GM23338 (cell line): Measurements from ENCODE around the gene WDR91. TPM values are rescaled to one million over a fixed set of nuclear protein-coding genes. Genes with fewer than 3 reads are reported as not detected.

Experiments used
- ATAC-seq: fragments of 200-7000 bp; cut with Tn5 transposase; 3 replicates; pipeline ENCODE4 v1.9.1; 2020
- DNase-seq: peaks from one replicate; pipeline ENCODE4 v3.0.0-alpha.2; 2015; ENCODE audit warnings: low spot score
- H2AFZ ChIP-seq: fragments of 200-600 bp; sonication (generic); 2 replicates; pipeline ENCODE4 v1.8.0; 2016; ENCODE audit warnings: antibody characterized with exemption, mild to moderate bottlenecking, moderate library complexity
- H3F3A ChIP-seq: fragments of 200-600 bp; sonication (generic); replicated peaks from 2 replicates; pipeline ENCODE4 v1.8.0; 2017; ENCODE audit warnings: antibody characterized with exemption, mixed run types, low read depth
- H3K27ac ChIP-seq: fragments of 200-600 bp; sonication (generic); 2 replicates; pipeline ENCODE4 v1.6.1; 2016; ENCODE audit warnings: low read depth
- H3K27me3 ChIP-seq: fragments of 200-600 bp; sonication (generic); 2 replicates; pipeline ENCODE4 v1.8.0; 2016; ENCODE audit warnings: mild to moderate bottlenecking, mixed run types, moderate library complexity; ENCODE audit not compliant: insufficient read depth
- H3K36me3 ChIP-seq: fragments of 200-600 bp; sonication (generic); 2 replicates; pipeline ENCODE4 v1.8.0; 2016; ENCODE audit warnings: mild to moderate bottlenecking; ENCODE audit not compliant: insufficient read depth
- H3K4me1 ChIP-seq: fragments of 200-600 bp; sonication (generic); 2 replicates; pipeline ENCODE4 v1.8.0; 2016; ENCODE audit warnings: mild to moderate bottlenecking, moderate library complexity; ENCODE audit not compliant: insufficient read depth
- H3K4me2 ChIP-seq: fragments of 200-600 bp; sonication (generic); 2 replicates; pipeline ENCODE4 v1.7.1; 2017; ENCODE audit warnings: mixed run types
- H3K4me3 ChIP-seq: fragments of 200-600 bp; sonication (generic); 2 replicates; pipeline ENCODE4 v1.6.1; 2016; ENCODE audit warnings: mixed run types
- H3K79me2 ChIP-seq: fragments of 200-600 bp; sonication (generic); replicated peaks from 2 replicates; pipeline ENCODE4 v1.8.0; 2017; ENCODE audit warnings: mild to moderate bottlenecking; ENCODE audit not compliant: insufficient read depth
- H3K9me2 ChIP-seq: fragments of 200-600 bp; sonication (generic); 2 replicates; pipeline ENCODE4 v1.8.0; 2017; ENCODE audit not compliant: insufficient read depth
- H4K20me1 ChIP-seq: fragments of 200-600 bp; sonication (generic); replicated peaks from 2 replicates; pipeline ENCODE4 v1.8.0; 2017; ENCODE audit warnings: mild to moderate bottlenecking; ENCODE audit not compliant: insufficient read depth
- H3K27ac Mint-ChIP-seq: 2 replicates; pipeline ENCODE4 v1.8.0; 2020; ENCODE audit warnings: inconsistent platforms, mild to moderate bottlenecking, moderate library complexity, mixed read lengths
- H3K27me3 Mint-ChIP-seq: 3 replicates; pipeline ENCODE4 v1.8.0; 2022; ENCODE audit warnings: low read depth, mild to moderate bottlenecking, moderate library complexity, mixed read lengths, inconsistent platforms; ENCODE audit not compliant: insufficient read depth, poor library complexity
- H3K36me3 Mint-ChIP-seq: 3 replicates; pipeline ENCODE4 v1.8.0; 2021; ENCODE audit warnings: low read depth, mild to moderate bottlenecking, inconsistent platforms, moderate library complexity, mixed read lengths
- H3K4me1 Mint-ChIP-seq: 3 replicates; pipeline ENCODE4 v1.8.0; 2020; ENCODE audit warnings: mild to moderate bottlenecking, inconsistent platforms, mixed read lengths
- H3K4me3 Mint-ChIP-seq: 3 replicates; pipeline ENCODE4 v1.8.0; 2021; ENCODE audit warnings: moderate library complexity, mild to moderate bottlenecking, inconsistent platforms, mixed read lengths
- H3K9me3 Mint-ChIP-seq: 3 replicates; pipeline ENCODE4 v1.8.0; 2020; ENCODE audit warnings: moderate library complexity, mild to moderate bottlenecking, inconsistent platforms, mixed read lengths
- CREB1 ChIP-seq: fragments of 250-450 bp; sonication (Bioruptor Pico); IDR thresholded peaks from 2 replicates; pipeline ENCODE4 v1.5.0; 2020; ENCODE audit warnings: low read depth, mild to moderate bottlenecking, moderate library complexity
- EZH2phosphoT487 ChIP-seq: fragments of 200-600 bp; sonication (generic); IDR thresholded peaks from one replicate; pipeline ENCODE4 v1.8.1; 2018; ENCODE audit warnings: antibody characterized with exemption; ENCODE audit not compliant: unreplicated experiment
- NANOG ChIP-seq: IDR thresholded peaks from 2 replicates; pipeline ENCODE4 v1.6.1; 2016; ENCODE audit warnings: antibody characterized with exemption, borderline replicate concordance
- POLR2AphosphoS5 ChIP-seq: IDR thresholded peaks from 2 replicates; pipeline ENCODE4 v1.6.1; 2016; ENCODE audit warnings: antibody characterized with exemption, low read depth
- polyA plus RNA-seq: library from polyadenylated mRNA; unstranded; fragments of >200 nt; fragmentation: Nextera tagmentation; extraction: Ambion mirVana; gene quantifications from 2 replicates; pipeline ENCODE4 v1.2.1, GENCODE V29; 2016
- total RNA-seq: library from RNA; depleted of rRNA; stranded (reverse); fragments of >200 nt; shearing (Covaris generic); gene quantifications from 2 replicates; pipeline ENCODE4 v1.2.3, GENCODE V29; 2014
- TF ChIP-seq, protein P1 (sequence below): IDR thresholded peaks from one replicate; pipeline ENCODE4 v1.6.1; 2018; ENCODE audit warnings: antibody characterized with exemption; ENCODE audit not compliant: unreplicated experiment
- TF ChIP-seq, protein P2 (sequence below): IDR thresholded peaks from 2 replicates; pipeline ENCODE4 v1.6.1; 2016; ENCODE audit warnings: antibody characterized with exemption
- TF ChIP-seq, protein P3 (sequence below): fragments of 250-450 bp; sonication (Bioruptor Pico); IDR thresholded peaks from 2 replicates; pipeline ENCODE4 v1.5.0; 2020; ENCODE audit warnings: mild to moderate bottlenecking, moderate library complexity

Gene WDR91
- total and polyA plus RNA-seq, 2 experiments from 2014 or later, result 5.8 to 32.6 TPM

DNA sequence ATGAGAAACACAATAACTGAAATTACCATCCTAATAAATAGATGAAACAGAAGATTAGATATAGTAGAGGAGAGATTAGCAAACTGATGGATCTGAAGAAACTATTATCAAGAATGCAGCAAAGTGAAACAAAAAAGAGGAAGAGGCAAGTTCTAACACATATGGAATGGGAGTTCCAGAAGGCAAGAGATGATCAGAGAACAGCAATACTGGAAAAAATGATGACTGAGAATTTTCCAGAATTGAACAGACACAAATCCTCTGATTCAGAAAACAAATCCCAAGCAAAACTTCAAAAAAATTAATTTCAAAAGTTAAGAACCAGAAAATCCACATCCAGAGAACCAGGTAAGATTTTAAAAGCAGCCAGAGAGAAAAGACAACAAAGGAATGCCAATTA, 20.6 kb downstream of the WDR91 start:
- ATAC-seq, result no peak
- H2AFZ ChIP-seq, result no peak overlapping the region
- H4K20me1 ChIP-seq, result no peaks in the 10 kb centered on the region; the same call in 1 of the 2 replicates
- H3K27me3 ChIP-seq, result no peaks in the 10 kb centered on the region
- Mint-ChIP-seq H3K9me3 (no peaks in the 10 kb centered on the region), H3K36me3 (peaks cover 17% of the 10 kb centered on the region), H3K27me3 (peaks cover 3% of the 10 kb centered on the region), H3K4me1 (no peaks in the 10 kb centered on the region), H3K27ac (no peak overlapping the region), H3K4me3 (no peak overlapping the region)
- no peak overlapping the region for H3K4me2 ChIP-seq
- H3F3A ChIP-seq, result no peaks in the 10 kb centered on the region
- H3K9me2 ChIP-seq, result no peaks in the 10 kb centered on the region
- TF ChIP-seq, protein P1, sequence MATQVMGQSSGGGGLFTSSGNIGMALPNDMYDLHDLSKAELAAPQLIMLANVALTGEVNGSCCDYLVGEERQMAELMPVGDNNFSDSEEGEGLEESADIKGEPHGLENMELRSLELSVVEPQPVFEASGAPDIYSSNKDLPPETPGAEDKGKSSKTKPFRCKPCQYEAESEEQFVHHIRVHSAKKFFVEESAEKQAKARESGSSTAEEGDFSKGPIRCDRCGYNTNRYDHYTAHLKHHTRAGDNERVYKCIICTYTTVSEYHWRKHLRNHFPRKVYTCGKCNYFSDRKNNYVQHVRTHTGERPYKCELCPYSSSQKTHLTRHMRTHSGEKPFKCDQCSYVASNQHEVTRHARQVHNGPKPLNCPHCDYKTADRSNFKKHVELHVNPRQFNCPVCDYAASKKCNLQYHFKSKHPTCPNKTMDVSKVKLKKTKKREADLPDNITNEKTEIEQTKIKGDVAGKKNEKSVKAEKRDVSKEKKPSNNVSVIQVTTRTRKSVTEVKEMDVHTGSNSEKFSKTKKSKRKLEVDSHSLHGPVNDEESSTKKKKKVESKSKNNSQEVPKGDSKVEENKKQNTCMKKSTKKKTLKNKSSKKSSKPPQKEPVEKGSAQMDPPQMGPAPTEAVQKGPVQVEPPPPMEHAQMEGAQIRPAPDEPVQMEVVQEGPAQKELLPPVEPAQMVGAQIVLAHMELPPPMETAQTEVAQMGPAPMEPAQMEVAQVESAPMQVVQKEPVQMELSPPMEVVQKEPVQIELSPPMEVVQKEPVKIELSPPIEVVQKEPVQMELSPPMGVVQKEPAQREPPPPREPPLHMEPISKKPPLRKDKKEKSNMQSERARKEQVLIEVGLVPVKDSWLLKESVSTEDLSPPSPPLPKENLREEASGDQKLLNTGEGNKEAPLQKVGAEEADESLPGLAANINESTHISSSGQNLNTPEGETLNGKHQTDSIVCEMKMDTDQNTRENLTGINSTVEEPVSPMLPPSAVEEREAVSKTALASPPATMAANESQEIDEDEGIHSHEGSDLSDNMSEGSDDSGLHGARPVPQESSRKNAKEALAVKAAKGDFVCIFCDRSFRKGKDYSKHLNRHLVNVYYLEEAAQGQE, result no peak
- TF ChIP-seq, protein P2, sequence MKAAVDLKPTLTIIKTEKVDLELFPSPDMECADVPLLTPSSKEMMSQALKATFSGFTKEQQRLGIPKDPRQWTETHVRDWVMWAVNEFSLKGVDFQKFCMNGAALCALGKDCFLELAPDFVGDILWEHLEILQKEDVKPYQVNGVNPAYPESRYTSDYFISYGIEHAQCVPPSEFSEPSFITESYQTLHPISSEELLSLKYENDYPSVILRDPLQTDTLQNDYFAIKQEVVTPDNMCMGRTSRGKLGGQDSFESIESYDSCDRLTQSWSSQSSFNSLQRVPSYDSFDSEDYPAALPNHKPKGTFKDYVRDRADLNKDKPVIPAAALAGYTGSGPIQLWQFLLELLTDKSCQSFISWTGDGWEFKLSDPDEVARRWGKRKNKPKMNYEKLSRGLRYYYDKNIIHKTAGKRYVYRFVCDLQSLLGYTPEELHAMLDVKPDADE, result no peak
- no peak for TF ChIP-seq POLR2AphosphoS5
- peaks cover 7% of the 10 kb centered on the region; the same call in 1 of the 2 replicates for H3K36me3 ChIP-seq
- DNase-seq, result no peak
- no peak overlapping the region for H3K4me3 ChIP-seq
- no peaks in the 10 kb centered on the region for H3K4me1 ChIP-seq
- no peaks in the 10 kb centered on the region for H3K79me2 ChIP-seq
- H3K27ac ChIP-seq, result no peak overlapping the region

DNA sequence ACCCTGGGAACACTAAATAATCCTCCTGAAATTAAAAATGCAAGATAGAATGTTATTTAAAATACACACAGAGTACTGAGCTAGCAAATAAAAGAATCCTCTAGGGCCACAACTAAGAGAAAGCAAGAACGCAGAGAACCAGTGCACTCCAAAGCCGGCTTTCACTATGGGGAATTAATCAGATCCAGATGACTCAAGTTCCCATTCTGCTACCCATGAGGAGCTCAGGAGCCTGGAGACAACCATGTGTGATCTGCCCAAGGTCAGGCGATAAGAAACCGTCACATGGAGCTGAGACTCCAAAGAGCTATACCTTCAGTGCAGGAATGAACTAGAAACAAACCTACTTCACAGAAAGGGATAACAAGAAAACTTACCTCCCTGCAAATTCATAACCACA, 21.4 kb downstream of the WDR91 start:
- peaks cover 3% of the 10 kb centered on the region for H3K27me3 Mint-ChIP-seq
- no peak overlapping the region for H3K4me3 Mint-ChIP-seq
- TF ChIP-seq CREB1 (CRISPR knock-in tag) (no peak), EZH2phosphoT487 (no peak), NANOG (no peak)
- TF ChIP-seq, protein P1, result no peak
- TF ChIP-seq, protein P3, sequence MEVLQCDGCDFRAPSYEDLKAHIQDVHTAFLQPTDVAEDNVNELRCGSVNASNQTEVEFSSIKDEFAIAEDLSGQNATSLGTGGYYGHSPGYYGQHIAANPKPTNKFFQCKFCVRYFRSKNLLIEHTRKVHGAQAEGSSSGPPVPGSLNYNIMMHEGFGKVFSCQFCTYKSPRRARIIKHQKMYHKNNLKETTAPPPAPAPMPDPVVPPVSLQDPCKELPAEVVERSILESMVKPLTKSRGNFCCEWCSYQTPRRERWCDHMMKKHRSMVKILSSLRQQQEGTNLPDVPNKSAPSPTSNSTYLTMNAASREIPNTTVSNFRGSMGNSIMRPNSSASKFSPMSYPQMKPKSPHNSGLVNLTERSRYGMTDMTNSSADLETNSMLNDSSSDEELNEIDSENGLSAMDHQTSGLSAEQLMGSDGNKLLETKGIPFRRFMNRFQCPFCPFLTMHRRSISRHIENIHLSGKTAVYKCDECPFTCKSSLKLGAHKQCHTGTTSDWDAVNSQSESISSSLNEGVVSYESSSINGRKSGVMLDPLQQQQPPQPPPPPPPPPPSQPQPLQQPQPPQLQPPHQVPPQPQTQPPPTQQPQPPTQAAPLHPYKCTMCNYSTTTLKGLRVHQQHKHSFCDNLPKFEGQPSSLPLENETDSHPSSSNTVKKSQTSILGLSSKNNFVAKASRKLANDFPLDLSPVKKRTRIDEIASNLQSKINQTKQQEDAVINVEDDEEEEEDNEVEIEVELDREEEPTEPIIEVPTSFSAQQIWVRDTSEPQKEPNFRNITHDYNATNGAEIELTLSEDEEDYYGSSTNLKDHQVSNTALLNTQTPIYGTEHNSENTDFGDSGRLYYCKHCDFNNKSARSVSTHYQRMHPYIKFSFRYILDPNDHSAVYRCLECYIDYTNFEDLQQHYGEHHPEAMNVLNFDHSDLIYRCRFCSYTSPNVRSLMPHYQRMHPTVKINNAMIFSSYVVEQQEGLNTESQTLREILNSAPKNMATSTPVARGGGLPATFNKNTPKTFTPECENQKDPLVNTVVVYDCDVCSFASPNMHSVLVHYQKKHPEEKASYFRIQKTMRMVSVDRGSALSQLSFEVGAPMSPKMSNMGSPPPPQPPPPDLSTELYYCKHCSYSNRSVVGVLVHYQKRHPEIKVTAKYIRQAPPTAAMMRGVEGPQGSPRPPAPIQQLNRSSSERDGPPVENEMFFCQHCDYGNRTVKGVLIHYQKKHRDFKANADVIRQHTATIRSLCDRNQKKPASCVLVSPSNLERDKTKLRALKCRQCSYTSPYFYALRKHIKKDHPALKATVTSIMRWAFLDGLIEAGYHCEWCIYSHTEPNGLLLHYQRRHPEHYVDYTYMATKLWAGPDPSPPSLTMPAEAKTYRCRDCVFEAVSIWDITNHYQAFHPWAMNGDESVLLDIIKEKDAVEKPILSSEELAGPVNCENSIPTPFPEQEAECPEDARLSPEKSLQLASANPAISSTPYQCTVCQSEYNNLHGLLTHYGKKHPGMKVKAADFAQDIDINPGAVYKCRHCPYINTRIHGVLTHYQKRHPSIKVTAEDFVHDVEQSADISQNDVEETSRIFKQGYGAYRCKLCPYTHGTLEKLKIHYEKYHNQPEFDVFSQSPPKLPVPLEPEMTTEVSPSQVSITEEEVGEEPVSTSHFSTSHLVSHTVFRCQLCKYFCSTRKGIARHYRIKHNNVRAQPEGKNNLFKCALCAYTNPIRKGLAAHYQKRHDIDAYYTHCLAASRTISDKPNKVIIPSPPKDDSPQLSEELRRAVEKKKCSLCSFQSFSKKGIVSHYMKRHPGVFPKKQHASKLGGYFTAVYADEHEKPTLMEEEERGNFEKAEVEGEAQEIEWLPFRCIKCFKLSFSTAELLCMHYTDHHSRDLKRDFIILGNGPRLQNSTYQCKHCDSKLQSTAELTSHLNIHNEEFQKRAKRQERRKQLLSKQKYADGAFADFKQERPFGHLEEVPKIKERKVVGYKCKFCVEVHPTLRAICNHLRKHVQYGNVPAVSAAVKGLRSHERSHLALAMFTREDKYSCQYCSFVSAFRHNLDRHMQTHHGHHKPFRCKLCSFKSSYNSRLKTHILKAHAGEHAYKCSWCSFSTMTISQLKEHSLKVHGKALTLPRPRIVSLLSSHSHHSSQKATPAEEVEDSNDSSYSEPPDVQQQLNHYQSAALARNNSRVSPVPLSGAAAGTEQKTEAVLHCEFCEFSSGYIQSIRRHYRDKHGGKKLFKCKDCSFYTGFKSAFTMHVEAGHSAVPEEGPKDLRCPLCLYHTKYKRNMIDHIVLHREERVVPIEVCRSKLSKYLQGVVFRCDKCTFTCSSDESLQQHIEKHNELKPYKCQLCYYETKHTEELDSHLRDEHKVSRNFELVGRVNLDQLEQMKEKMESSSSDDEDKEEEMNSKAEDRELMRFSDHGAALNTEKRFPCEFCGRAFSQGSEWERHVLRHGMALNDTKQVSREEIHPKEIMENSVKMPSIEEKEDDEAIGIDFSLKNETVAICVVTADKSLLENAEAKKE (CRISPR knock-in tag), result no peak

More for the DNA sequence above, 21.4 kb downstream of the WDR91 start:
- Mint-ChIP-seq H3K36me3 (peaks cover 23% of the 10 kb centered on the region), H3K27ac (no peak overlapping the region), H3K4me1 (no peaks in the 10 kb centered on the region), H3K9me3 (no peaks in the 10 kb centered on the region)
- Histone ChIP-seq H3K4me1 (no peaks in the 10 kb centered on the region), H3K4me3 (no peak overlapping the region), H2AFZ (no peak overlapping the region), H3K27me3 (no peaks in the 10 kb centered on the region), H3K4me2 (no peak overlapping the region), H3K79me2 (no peaks in the 10 kb centered on the region), H3K36me3 (0 out of 2 replicates have a peak, but pooled peaks cover 1% of the 10 kb centered on the region), H3F3A (no peaks in the 10 kb centered on the region), H3K9me2 (no peaks in the 10 kb centered on the region), H3K27ac (no peak overlapping the region), H4K20me1 (no peaks in the 10 kb centered on the region; the same call in 1 of the 2 replicates)
- DNase-seq (no peak), ATAC-seq (no peak)
